HCT116 (cell line): ENCODE results near the gene CNTNAP2. TPM values are rescaled to one million over a fixed set of nuclear protein-coding genes. Genes with fewer than 3 reads are reported as not detected.
"Not testable (repeated sequence)": the region's sequence is repeated elsewhere in the genome, so short reads cannot be mapped to it uniquely, and the experiment has no call there.

ENCODE experiments used
- ATAC-seq: fragments of 200-7000 bp; cut with Tn5 transposase; 2 replicates; pipeline ENCODE4 v1.9.1; 2020; ENCODE audit warnings: mild to moderate bottlenecking, moderate library complexity
- BruUV-seq: library from RNA; stranded (reverse); fragments of 400-500 nt; replicated peaks from 2 replicates; lab custom pipeline; 2021; lab: Mats Ljungman, UMichigan
- CTCF ChIA-PET: fragments of 300-600 bp; sonication (Branson Sonifier 250); formaldehyde crosslinking; loops from one replicate; lab custom pipeline; 2021; ENCODE audit warnings: antibody characterized with exemption; lab: Charles Lee
- POLR2A ChIA-PET: fragments of 300-600, 350-600 bp; sonication (Branson Sonifier 250); formaldehyde crosslinking; loops from one replicate; lab custom pipeline; 2021; ENCODE audit warnings: antibody characterized with exemption; lab: Charles Lee
- RAD21 ChIA-PET, 2 experiments: fragments of 300-600 bp; sonication (Branson Sonifier 250); formaldehyde crosslinking; loops; one replicate each; lab custom pipeline; 2023; ENCODE audit warnings: low total read pairs in 2 of 2; ENCODE audit not compliant: uncharacterized antibody in 2 of 2, unreplicated experiment in 2 of 2, low non-redundant PET in 1 of 2; lab: Charles Lee
- DNase-seq: peaks from one replicate; pipeline ENCODE4 v3.0.0-alpha.2; 2010; ENCODE audit warnings: low read depth, low spot score
- H2AFZ ChIP-seq: fragments of 200-600 bp; shearing (Covaris generic), sonication (generic); 2 replicates; pipeline ENCODE4 v1.6.1; 2017; ENCODE audit warnings: low read depth, mixed run types, mixed read lengths, antibody characterized with exemption, low read length; ENCODE audit not compliant: poor library complexity, severe bottlenecking
- H3K27ac ChIP-seq: 2 replicates; pipeline ENCODE4 v1.5.1; 2012; ENCODE audit warnings: low read depth, low read length
- H3K27me3 ChIP-seq: fragments of 200-600 bp; sonication (generic); 2 replicates; pipeline ENCODE4 v1.6.1; 2016; ENCODE audit warnings: mixed run types, low read length, mixed read lengths; ENCODE audit not compliant: insufficient read depth
- H3K36me3 ChIP-seq, 2 experiments: fragments of 200-500 bp in 1 of 2; fragments of 200-600 bp in 1 of 2; sonication (Bioruptor generic) in 1 of 2; sonication (generic) in 1 of 2; 2 replicates each; pipeline versions ENCODE4 v1.5.1 to v1.6.1; 2014 to 2016; ENCODE audit warnings: low read length in 2 of 2, inconsistent platforms in 1 of 2, mixed read lengths in 1 of 2, mixed run types in 1 of 2; ENCODE audit not compliant: insufficient read depth in 2 of 2, control insufficient read depth in 1 of 2
- H3K4me1 ChIP-seq, 2 experiments: fragments of 200-600 bp in 1 of 2; sonication (generic) in 1 of 2; 2 replicates each; pipeline versions ENCODE4 v1.5.1 to v1.6.1; 2012 to 2017; ENCODE audit warnings: low read length in 2 of 2, inconsistent platforms in 1 of 2, mild to moderate bottlenecking in 1 of 2, mixed read lengths in 1 of 2, mixed run types in 1 of 2, moderate library complexity in 1 of 2; ENCODE audit not compliant: insufficient read depth in 2 of 2, control insufficient read depth in 1 of 2
- H3K4me2 ChIP-seq: fragments of 200-600 bp; sonication (generic); 2 replicates; pipeline ENCODE4 v1.6.1; 2017; ENCODE audit warnings: mixed run types, low read length, mixed read lengths
- H3K4me3 ChIP-seq, 2 experiments: fragments of 200-600 bp in 1 of 2; sonication (generic) in 1 of 2; replicated peaks in 1 of 2; 2 replicates each; pipeline ENCODE4 v1.5.1; 2011 to 2016; ENCODE audit warnings: low read length in 2 of 2, control low read depth in 1 of 2, low read depth in 1 of 2, mild to moderate bottlenecking in 1 of 2, mixed read lengths in 1 of 2, mixed run types in 1 of 2
- H3K79me2 ChIP-seq: fragments of 200-600 bp; sonication (generic); 2 replicates; pipeline ENCODE4 v1.6.1; 2017; ENCODE audit warnings: mild to moderate bottlenecking, mixed run types, low read length, moderate library complexity, mixed read lengths; ENCODE audit not compliant: insufficient read depth
- H3K9ac ChIP-seq: fragments of 200-600 bp; sonication (generic); 2 replicates; pipeline ENCODE4 v1.6.1; 2016; ENCODE audit warnings: low read length, mixed read lengths
- H3K9me2 ChIP-seq: fragments of 200-600 bp; sonication (generic), shearing (Covaris generic); 2 replicates; pipeline ENCODE4 v1.6.1; 2017; ENCODE audit warnings: mixed run types, mild to moderate bottlenecking, moderate library complexity; ENCODE audit not compliant: insufficient read depth
- H3K9me3 ChIP-seq, 2 experiments: fragments of 200-500 bp in 1 of 2; fragments of 200-600 bp in 1 of 2; sonication (Bioruptor generic) in 1 of 2; sonication (generic) in 1 of 2; 2 replicates each; pipeline ENCODE4 v1.6.1; 2014 to 2017; ENCODE audit warnings: low read length in 2 of 2, mixed read lengths in 2 of 2, inconsistent platforms in 1 of 2, low read depth in 1 of 2, mild to moderate bottlenecking in 1 of 2, mixed run types in 1 of 2, moderate library complexity in 1 of 2; ENCODE audit not compliant: control insufficient read depth in 1 of 2, insufficient read depth in 1 of 2
- H4K20me1 ChIP-seq: fragments of 200-600 bp; sonication (generic), shearing (Covaris generic); 2 replicates; pipeline ENCODE4 v1.6.1; 2017; ENCODE audit warnings: mixed run types, mild to moderate bottlenecking, moderate library complexity; ENCODE audit not compliant: insufficient read depth
- CBX3 ChIP-seq: IDR thresholded peaks from 2 replicates; pipeline ENCODE4 v1.6.1; 2012; ENCODE audit warnings: low read depth
- CTCF ChIP-seq, 3 experiments: fragments of 200-600 bp in 1 of 3; sonication (generic) in 1 of 3; IDR thresholded peaks in 2 of 3; conservative IDR thresholded peaks in 1 of 3; 2 replicates each; pipeline ENCODE4 v1.5.1; 2012 to 2017; ENCODE audit warnings: low read depth in 2 of 3, low read length in 2 of 3, antibody characterized with exemption in 1 of 3, borderline replicate concordance in 1 of 3, control low read depth in 1 of 3, mild to moderate bottlenecking in 1 of 3, mixed read lengths in 1 of 3, mixed run types in 1 of 3, moderate library complexity in 1 of 3; ENCODE audit not compliant: insufficient read depth in 1 of 3
- EGR1 ChIP-seq: IDR thresholded peaks from 2 replicates; pipeline ENCODE4 v1.6.1; 2012; ENCODE audit warnings: low read depth
- ELF1 ChIP-seq: IDR thresholded peaks from 2 replicates; pipeline ENCODE4 v1.6.1; 2012; ENCODE audit warnings: low read depth, borderline replicate concordance
- EZH2 ChIP-seq: fragments of 200-600 bp; sonication (generic); IDR thresholded peaks from 2 replicates; pipeline ENCODE4 v1.6.1; 2017; ENCODE audit warnings: antibody characterized with exemption, mixed run types
- EZH2phosphoT487 ChIP-seq: fragments of 200-600 bp; IDR thresholded peaks from 2 replicates; pipeline ENCODE4 v1.6.1; 2018; ENCODE audit warnings: antibody characterized with exemption, borderline replicate concordance
- FOSL1 ChIP-seq: IDR thresholded peaks from 2 replicates; pipeline ENCODE4 v1.6.1; 2012; ENCODE audit warnings: low read depth
- POLR2A ChIP-seq: IDR thresholded peaks from 2 replicates; pipeline ENCODE4 v1.7.0; 2011; ENCODE audit warnings: borderline replicate concordance; ENCODE audit not compliant: insufficient read depth, insufficient read length; ENCODE audit errors: extremely low read depth
- POLR2AphosphoS5 ChIP-seq: IDR thresholded peaks from 2 replicates; pipeline ENCODE4 v1.6.1; 2011; ENCODE audit warnings: mild to moderate bottlenecking, low read depth, low read length, moderate library complexity
- RAD21 ChIP-seq: IDR thresholded peaks from 2 replicates; pipeline ENCODE4 v1.6.1; 2012; ENCODE audit warnings: low read depth, mild to moderate bottlenecking
- REST ChIP-seq: IDR thresholded peaks from 2 replicates; pipeline ENCODE4 v1.6.1; 2012; ENCODE audit warnings: low read depth
- SIN3A ChIP-seq: IDR thresholded peaks from 2 replicates; pipeline ENCODE4 v1.6.1; 2012; ENCODE audit warnings: low read depth
- SRF ChIP-seq: IDR thresholded peaks from 2 replicates; pipeline ENCODE4 v1.6.1; 2012; ENCODE audit warnings: low read depth
- TCF7L2 ChIP-seq: IDR thresholded peaks from 2 replicates; pipeline ENCODE4 v1.7.0; 2011; ENCODE audit warnings: borderline replicate concordance, inconsistent platforms; ENCODE audit not compliant: insufficient read depth, insufficient read length; ENCODE audit errors: extremely low read depth
- YY1 ChIP-seq: IDR thresholded peaks from 2 replicates; pipeline ENCODE4 v1.6.1; 2011; ENCODE audit warnings: low read length, low read depth, moderate library complexity, mild to moderate bottlenecking; ENCODE audit not compliant: insufficient replicate concordance; ENCODE audit errors: extremely low read depth
- ZBTB33 ChIP-seq: IDR thresholded peaks from 2 replicates; pipeline ENCODE4 v1.6.1; 2011; ENCODE audit warnings: mild to moderate bottlenecking, low read length, moderate library complexity; ENCODE audit not compliant: insufficient replicate concordance; ENCODE audit errors: extremely low read depth
- intact Hi-C: fragments of 100-400 bp; cut with micrococcal nuclease; formaldehyde crosslinking; loops from 2 replicates; pipeline ENCODE4 v1.10.0; 2022
- total RNA-seq: library from RNA; stranded (reverse); gene quantifications from one replicate; pipeline ENCODE4 v1.2.1, GENCODE V29; 2021; ENCODE audit not compliant: unreplicated experiment

CNTNAP2 gene
- total RNA-seq, 1 experiment from 2014 or later: 0.37 TPM

GRCh38 chr7:146242661-146243060, 126.1 kb downstream of the CNTNAP2 start:
- TF ChIP-seq EGR1 (no peak), POLR2AphosphoS5 (no peak), EZH2 (no peak), CTCF (IDR thresholded peaks at IDR 0.05 in 2 of 3, conservative IDR thresholded peaks at IDR 0.05 in 1 of 3; ENCODE audit: borderline replicate concordance in 1 of 3, insufficient read depth in 1 of 3, low read depth in 2 of 3, low read length in 2 of 3) (no peak), CBX3 (no peak), ZBTB33 (no peak), SRF (no peak), ELF1 (no peak), YY1 (no peak), SIN3A (no peak), REST (no peak), FOSL1 (no peak), TCF7L2 (no peak), POLR2A (no peak), EZH2phosphoT487 (no peak), RAD21 (no peak)
- H3K4me2 ChIP-seq: no peak overlapping the region
- intact Hi-C loops: no loop called here
- no peaks in the 10 kb centered on the region for H4K20me1 ChIP-seq
- peaks cover 0 to 5% of the 10 kb centered on the region in 2 experiments; a peak in 1 of 4 replicates for H3K9me3 ChIP-seq
- H3K27ac ChIP-seq: no peak overlapping the region
- no peaks in the 10 kb centered on the region for H3K27me3 ChIP-seq
- ChIA-PET RAD21 (no interaction called here), CTCF (no interaction called here), POLR2A (no interaction called here)
- H3K36me3 ChIP-seq: no peaks in the 10 kb centered on the region
- H3K4me1 ChIP-seq: no peaks in the 10 kb centered on the region
- H3K9me2 ChIP-seq: no peaks in the 10 kb centered on the region
- no peak overlapping the region for H2AFZ ChIP-seq
- ATAC-seq: no peak
- no peak for DNase-seq
- no peak overlapping the region for H3K9ac ChIP-seq
- H3K79me2 ChIP-seq: no peaks in the 10 kb centered on the region
- no peak overlapping the region for H3K4me3 ChIP-seq
- BruUV-seq: no TSS peak

- ATAC-seq, BruUV-seq, CTCF ChIA-PET, H3K9me3 ChIP-seq, H2AFZ ChIP-seq, POLR2A ChIA-PET, H3K9ac ChIP-seq, H3K9me2 ChIP-seq, H3K27me3 ChIP-seq, H3K4me1 ChIP-seq, H3K36me3 ChIP-seq, RAD21 ChIA-PET, H3K4me3 ChIP-seq, intact Hi-C loops, H4K20me1 ChIP-seq, H3K4me2 ChIP-seq, H3K79me2 ChIP-seq, H3K27ac ChIP-seq, DNase-seq: not testable (repeated sequence)
These were observed 131.4 kb downstream of the CNTNAP2 start for GRCh38 chr7:146247991-146248390.
